ENCODE measurements around the gene BAHCC1. TPM values are rescaled to one million over a fixed set of nuclear protein-coding genes. Genes with fewer than 3 reads are reported as not detected.

BAHCC1 gene
- total and polyA plus RNA-seq, 2 of the 4 experiments (the other 2 are of a cell fraction): 0.36 to 7.8 TPM

- TF ChIP-seq MAZ (IDR thresholded peaks at IDR 0.05; ENCODE audit: borderline replicate concordance, low read depth, low read length) (no peak), NFE2L2 (IDR thresholded peaks at IDR 0.05; ENCODE audit: low read depth, low read length) (no peak)
Measured at GRCh38 chr17:81489998-81490992, 95.0 kb downstream of the BAHCC1 start (continued).

- Histone ChIP-seq H4K91ac (ENCODE audit: insufficient read depth, low read depth, low read length) (no peak overlapping the region), H3K27ac (ENCODE audit: insufficient read depth, low read length) (no peak overlapping the region), H3K9me3 (ENCODE audit: control insufficient read depth, insufficient read depth, low read length) (no peaks in the 10 kb centered on the region), H2BK5ac (ENCODE audit: low read depth, low read length, poor library complexity, severe bottlenecking) (no peak overlapping the region), H3K9ac (ENCODE audit: low read depth, low read length) (no peak overlapping the region), H3K18ac (ENCODE audit: low read depth, low read length) (no peak overlapping the region), H3K79me1 (ENCODE audit: low read depth in 1 of 2, low read length in 2 of 2) (peaks cover 2 to 3% of the 10 kb centered on the region in 2 experiments; a peak in 2 of 4 replicates), H3K36me3 (ENCODE audit: control insufficient read depth, insufficient read depth, low read length) (no peaks in the 10 kb centered on the region), H4K20me1 (ENCODE audit: insufficient read depth, low read length) (no peaks in the 10 kb centered on the region), H3K14ac (replicated peaks; ENCODE audit: low read depth, low read length) (no peak overlapping the region), H2AK5ac (ENCODE audit: low read depth, low read length) (no peak overlapping the region), H3K27me3 (ENCODE audit: control insufficient read depth, insufficient read depth, low read length) (peaks cover 18% of the 10 kb centered on the region), H3K23ac (ENCODE audit: low read depth, low read length) (no peak overlapping the region), H2AK9ac (replicated peaks; ENCODE audit: low read depth, low read length, poor library complexity) (peak overlapping the region; percentile 85), H2BK15ac (ENCODE audit: low read depth, low read length) (no peak overlapping the region), H3K56ac (ENCODE audit: extremely low read depth, insufficient read depth, low read length) (no peak overlapping the region), H4K5ac (ENCODE audit: low read depth, low read length) (no peak overlapping the region), H3K4me3 (ENCODE audit: insufficient read depth, low read depth, low read length) (no peak overlapping the region), H3K4ac (ENCODE audit: low read depth, low read length) (no peak overlapping the region), H3K4me2 (ENCODE audit: low read depth, low read length) (no peak overlapping the region), H3K9me1 (ENCODE audit: insufficient read depth, low read length) (peaks cover 2% of the 10 kb centered on the region), H3K4me1 (ENCODE audit: control insufficient read depth, insufficient read depth, low read length) (peaks cover 4% of the 10 kb centered on the region; the same call in 1 of the 2 replicates), H2BK20ac (ENCODE audit: low read depth, low read length) (no peak overlapping the region), H4K8ac (ENCODE audit: low read depth in 2 of 2, low read length in 2 of 2) (no peak overlapping the region), H2BK120ac (ENCODE audit: low read depth, low read length) (no peak overlapping the region), H2AFZ (replicated peaks; ENCODE audit: low read length, poor library complexity) (peak overlapping the region; percentile 72)
- POLR2A ChIA-PET (ENCODE audit: unreplicated experiment): interaction anchor here (1.2 kb wide), 1 partner anchor 20 kb away, joined by 4 read pairs; no protein-coding TSS in a partner anchor
- no CpG with 5 or more reads among the region's 5 CpGs for WGBS, 2 experiments (ENCODE audit: extremely low coverage in 2 of 2, insufficient read length in 1 of 2)
- no TSS peak for BruUV-seq (replicated peaks)
- no peak for DNase-seq
- ATAC-seq (ENCODE audit: low read depth): no peak
- dilution Hi-C loops (cut with HindIII; ENCODE audit: low sequenced_read_pairs, unreplicated experiment) (no loop called here), in situ Hi-C loops (cut with MboI; ENCODE audit: low sequenced_read_pairs) (no loop called here), intact Hi-C loops (cut with micrococcal nuclease) (no loop called here)
- CTCF ChIA-PET: no interaction called here
- TF ChIP-seq RFX5 (IDR thresholded peaks at IDR 0.05; ENCODE audit: low read depth, low read length): no peak
- no peak for TF ChIP-seq SMC3 (IDR thresholded peaks at IDR 0.05; ENCODE audit: low read depth, low read length)
- no peak for TF ChIP-seq POLR2A (IDR thresholded peaks at IDR 0.05; ENCODE audit: low read depth, low read length)
- no peak for TF ChIP-seq MAFK (IDR thresholded peaks at IDR 0.05; ENCODE audit: low read depth, low read length)
- no peak for TF ChIP-seq CEBPB (IDR thresholded peaks at IDR 0.05; ENCODE audit: low read depth, low read length)
- TF ChIP-seq FOS (IDR thresholded peaks at IDR 0.05; ENCODE audit: low read depth, low read length): no peak
- no peak for TF ChIP-seq CHD1 (IDR thresholded peaks at IDR 0.05; ENCODE audit: low read depth, low read length)
- no peak for TF ChIP-seq BHLHE40 (IDR thresholded peaks at IDR 0.05; ENCODE audit: low read depth, low read length)
- no peak for TF ChIP-seq RAD21 (IDR thresholded peaks at IDR 0.05; ENCODE audit: low read length)
- TF ChIP-seq MXI1 (IDR thresholded peaks at IDR 0.05; ENCODE audit: borderline replicate concordance, low read depth, low read length): no peak
- TF ChIP-seq CTCF (conservative IDR thresholded peaks at IDR 0.05; ENCODE audit: low read depth, low read length): no peak
- TF ChIP-seq, protein P1, sequence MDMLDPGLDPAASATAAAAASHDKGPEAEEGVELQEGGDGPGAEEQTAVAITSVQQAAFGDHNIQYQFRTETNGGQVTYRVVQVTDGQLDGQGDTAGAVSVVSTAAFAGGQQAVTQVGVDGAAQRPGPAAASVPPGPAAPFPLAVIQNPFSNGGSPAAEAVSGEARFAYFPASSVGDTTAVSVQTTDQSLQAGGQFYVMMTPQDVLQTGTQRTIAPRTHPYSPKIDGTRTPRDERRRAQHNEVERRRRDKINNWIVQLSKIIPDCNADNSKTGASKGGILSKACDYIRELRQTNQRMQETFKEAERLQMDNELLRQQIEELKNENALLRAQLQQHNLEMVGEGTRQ (IDR thresholded peaks at IDR 0.05; ENCODE audit: low read depth, low read length): no peak
Measured at GRCh38 chr17:81491181-81491581, 95.9 kb downstream of the BAHCC1 start.
